ENCODE results near the gene MYH10.

GRCh38 chr17:8585911-8586310, 44.6 kb downstream of the MYH10 start:
- no peak for TF ChIP-seq CTCF (IDR thresholded peaks at IDR 0.05; ENCODE audit: low read length)
- TF ChIP-seq EZH2 (optimal IDR thresholded peaks at IDR 0.05; ENCODE audit: low read depth, low read length), result no peak
- no peak for TF ChIP-seq EZH2phosphoT487 (IDR thresholded peaks at IDR 0.05; ENCODE audit: low read length)

All from MM.1S (cell line).